Transverse colon (tissue), 3 donors: ENCODE measurements around the gene SSTR4.

Source experiments
- CTCF ChIP-seq, 5 experiments: fragments of 200-600 bp in 3 of 5; fragments of 450-650 bp in 2 of 5; sonication (generic) in 3 of 5; IDR thresholded peaks; 1 replicate in 2 of 5; 2 replicates in 3 of 5; pipeline ENCODE4 v1.5.1; 2016 to 2017; ENCODE audit warnings: antibody characterized with exemption in 5 of 5, inconsistent platforms in 3 of 5, mild to moderate bottlenecking in 2 of 5, moderate library complexity in 1 of 5
- EP300 ChIP-seq: sonication (generic); formaldehyde crosslinking; IDR thresholded peaks from one replicate; pipeline ENCODE4 v1.6.1; 2017; ENCODE audit warnings: antibody characterized with exemption, low read depth
- POLR2A ChIP-seq: fragments of 450-650 bp; IDR thresholded peaks from one replicate; pipeline ENCODE4 v1.6.1; 2016; ENCODE audit warnings: antibody characterized with exemption, mild to moderate bottlenecking, moderate library complexity

GRCh38 chr20:23066772-23067171 is 31.7 kb downstream of the SSTR4 start:
- TF ChIP-seq CTCF (IDR thresholded peaks at IDR 0.05) (no peak), EP300 (no peak), POLR2A (no peak)
